GM10266 (cell line): ENCODE measurements around the gene TTC27.

Experiments
- DNase-seq: peaks from one replicate; pipeline ENCODE4 v3.0.0; 2012; ENCODE audit errors: extremely low spot score
- CTCF ChIP-seq: IDR thresholded peaks from 2 replicates; pipeline ENCODE4 v1.5.1; 2012; ENCODE audit warnings: mild to moderate bottlenecking, low read depth; ENCODE audit not compliant: control insufficient read depth, insufficient read depth; ENCODE audit errors: missing control alignments

TTC27 gene

GRCh38 chr2:32783469-32783868, 155.6 kb downstream of the TTC27 start:
- TF ChIP-seq CTCF = no peak
- DNase-seq = no peak

- TF ChIP-seq CTCF = no peak
- no peak for DNase-seq
These were observed 156.1 kb downstream of the TTC27 start for GRCh38 chr2:32783933-32784332.

- no peak for TF ChIP-seq CTCF
- DNase-seq = no peak
These were observed 159.4 kb downstream of the TTC27 start for GRCh38 chr2:32787207-32787606.

GRCh38 chr2:32788114-32788513, 160.3 kb downstream of the TTC27 start:
- no peak for TF ChIP-seq CTCF
- no peak for DNase-seq

GRCh38 chr2:32792416-32792815, 164.6 kb downstream of the TTC27 start:
- no peak for DNase-seq
- no peak for TF ChIP-seq CTCF

- DNase-seq = no peak
- no peak for TF ChIP-seq CTCF
These were observed 171.0 kb downstream of the TTC27 start for GRCh38 chr2:32798829-32799228.

GRCh38 chr2:32801741-32802140, 173.9 kb downstream of the TTC27 start:
- no peak for TF ChIP-seq CTCF
- DNase-seq = no peak

- no peak for TF ChIP-seq CTCF
- no peak for DNase-seq
These were observed 175.0 kb downstream of the TTC27 start for GRCh38 chr2:32802877-32803276.
